Mucosa of stomach (tissue), 1 donor: ENCODE results near the gene ADIPOR2.

ENCODE experiments used
- H3K27me3 ChIP-seq: one replicate; pipeline ENCODE4 v1.7.0; 2013; ENCODE audit warnings: mild to moderate bottlenecking, low read length; ENCODE audit not compliant: control insufficient read depth, insufficient read depth
- H3K36me3 ChIP-seq: one replicate; pipeline ENCODE4 v1.7.0; 2013; ENCODE audit warnings: low read length; ENCODE audit not compliant: control insufficient read depth, insufficient read depth
- H3K4me1 ChIP-seq: one replicate; pipeline ENCODE4 v1.7.0; 2013; ENCODE audit warnings: mild to moderate bottlenecking, low read length; ENCODE audit not compliant: control insufficient read depth, insufficient read depth
- H3K4me3 ChIP-seq: one replicate; pipeline ENCODE4 v1.7.0; 2013; ENCODE audit warnings: low read length
- H3K9ac ChIP-seq: one replicate; pipeline ENCODE4 v1.7.0; 2013; ENCODE audit warnings: mild to moderate bottlenecking, low read length, moderate library complexity
- H3K9me3 ChIP-seq: one replicate; pipeline ENCODE4 v1.7.0; 2013; ENCODE audit warnings: mild to moderate bottlenecking, low read length, moderate library complexity; ENCODE audit not compliant: control insufficient read depth
- donor health status: Pancreatic carcinoma.

ADIPOR2 gene

GRCh38 chr12:1777798-1778197 lies 86.9 kb downstream of the ADIPOR2 start:
- Histone ChIP-seq H3K36me3 (no peaks in the 10 kb centered on the region), H3K27me3 (no peaks in the 10 kb centered on the region), H3K9ac (no peak overlapping the region), H3K9me3 (no peaks in the 10 kb centered on the region), H3K4me3 (no peak overlapping the region), H3K4me1 (peaks cover 7% of the 10 kb centered on the region)

- Histone ChIP-seq H3K4me1 (no peaks in the 10 kb centered on the region), H3K4me3 (no peak overlapping the region), H3K9ac (no peak overlapping the region), H3K36me3 (no peaks in the 10 kb centered on the region), H3K9me3 (no peaks in the 10 kb centered on the region), H3K27me3 (no peaks in the 10 kb centered on the region)
Observed at GRCh38 chr12:1778911-1779310, 88.0 kb downstream of the ADIPOR2 start.

- Histone ChIP-seq H3K27me3 (no peaks in the 10 kb centered on the region), H3K4me3 (no peak overlapping the region), H3K9me3 (no peaks in the 10 kb centered on the region), H3K9ac (no peak overlapping the region), H3K4me1 (no peaks in the 10 kb centered on the region), H3K36me3 (no peaks in the 10 kb centered on the region)
Observed at GRCh38 chr12:1779783-1780182, 88.9 kb downstream of the ADIPOR2 start.

- Histone ChIP-seq H3K4me3 (no peak overlapping the region), H3K27me3 (no peaks in the 10 kb centered on the region), H3K4me1 (no peaks in the 10 kb centered on the region), H3K9me3 (no peaks in the 10 kb centered on the region), H3K9ac (no peak overlapping the region), H3K36me3 (no peaks in the 10 kb centered on the region)
Observed at GRCh38 chr12:1781772-1782171, 90.9 kb downstream of the ADIPOR2 start.

- no peaks in the 10 kb centered on the region for H3K9me3 ChIP-seq
- H3K4me3 ChIP-seq: no peak overlapping the region
- no peaks in the 10 kb centered on the region for H3K4me1 ChIP-seq
- no peaks in the 10 kb centered on the region for H3K36me3 ChIP-seq
- H3K27me3 ChIP-seq: no peaks in the 10 kb centered on the region
- no peak overlapping the region for H3K9ac ChIP-seq
Observed at GRCh38 chr12:1782215-1782614, 91.3 kb downstream of the ADIPOR2 start.

- Histone ChIP-seq H3K36me3 (no peaks in the 10 kb centered on the region), H3K9me3 (no peaks in the 10 kb centered on the region)
Observed at GRCh38 chr12:1787714-1788113, 96.8 kb downstream of the ADIPOR2 start.

GRCh38 chr12:1790444-1790843 lies 99.6 kb downstream of the ADIPOR2 start:
- no peaks in the 10 kb centered on the region for H3K27me3 ChIP-seq
- no peaks in the 10 kb centered on the region for H3K36me3 ChIP-seq
- no peak overlapping the region for H3K9ac ChIP-seq
- no peak overlapping the region for H3K4me3 ChIP-seq
- H3K4me1 ChIP-seq: peaks cover 1% of the 10 kb centered on the region
- H3K9me3 ChIP-seq: no peaks in the 10 kb centered on the region

More at GRCh38 chr12:1787714-1788113, 96.8 kb downstream of the ADIPOR2 start:
- H3K4me1 ChIP-seq: no peaks in the 10 kb centered on the region
- no peak overlapping the region for H3K4me3 ChIP-seq
- H3K9ac ChIP-seq: no peak overlapping the region
- no peaks in the 10 kb centered on the region for H3K27me3 ChIP-seq

- Histone ChIP-seq H3K9me3 (no peaks in the 10 kb centered on the region), H3K4me3 (no peak overlapping the region), H3K27me3 (no peaks in the 10 kb centered on the region), H3K4me1 (peaks cover 7% of the 10 kb centered on the region), H3K36me3 (no peaks in the 10 kb centered on the region), H3K9ac (no peak overlapping the region)
Observed at GRCh38 chr12:1791104-1791841, 100.4 kb downstream of the ADIPOR2 start.

- H3K36me3 ChIP-seq: no peaks in the 10 kb centered on the region
- no peak overlapping the region for H3K4me3 ChIP-seq
- H3K9me3 ChIP-seq: no peaks in the 10 kb centered on the region
- H3K4me1 ChIP-seq: peaks cover 7% of the 10 kb centered on the region
- H3K9ac ChIP-seq: no peak overlapping the region
- no peaks in the 10 kb centered on the region for H3K27me3 ChIP-seq
Observed at GRCh38 chr12:1792406-1792805, 101.5 kb downstream of the ADIPOR2 start.

GRCh38 chr12:1793426-1794210 lies 102.7 kb downstream of the ADIPOR2 start:
- Histone ChIP-seq H3K4me1 (peaks cover 7% of the 10 kb centered on the region), H3K4me3 (no peak overlapping the region)

GRCh38 chr12:1794440-1795090 lies 103.7 kb downstream of the ADIPOR2 start:
- Histone ChIP-seq H3K4me3 (no peak overlapping the region), H3K9ac (no peak overlapping the region), H3K9me3 (no peaks in the 10 kb centered on the region), H3K4me1 (peaks cover 7% of the 10 kb centered on the region), H3K36me3 (no peaks in the 10 kb centered on the region), H3K27me3 (no peaks in the 10 kb centered on the region)

More at GRCh38 chr12:1793426-1794210, 102.7 kb downstream of the ADIPOR2 start:
- H3K27me3 ChIP-seq: no peaks in the 10 kb centered on the region
- H3K9ac ChIP-seq: no peak overlapping the region
- no peaks in the 10 kb centered on the region for H3K36me3 ChIP-seq
- H3K9me3 ChIP-seq: no peaks in the 10 kb centered on the region

GRCh38 chr12:1795221-1795784 lies 104.4 kb downstream of the ADIPOR2 start:
- Histone ChIP-seq H3K27me3 (no peaks in the 10 kb centered on the region), H3K4me1 (peaks cover 7% of the 10 kb centered on the region), H3K9me3 (no peaks in the 10 kb centered on the region), H3K36me3 (no peaks in the 10 kb centered on the region), H3K9ac (peak overlapping the region; percentile 24), H3K4me3 (no peak overlapping the region)
